Measurements from ENCODE around the gene SECISBP2.

SECISBP2 gene

GRCh38 chr9:89408628-89409101, 90.4 kb downstream of the SECISBP2 start:
- no peak for DNase-seq (ENCODE audit: low spot score)

All from AG08395 (cell line).